ENCODE data around the gene TDRD5. TPM values are rescaled to one million over a fixed set of nuclear protein-coding genes. Genes with fewer than 3 reads are reported as not detected.

Gene TDRD5, protein sequence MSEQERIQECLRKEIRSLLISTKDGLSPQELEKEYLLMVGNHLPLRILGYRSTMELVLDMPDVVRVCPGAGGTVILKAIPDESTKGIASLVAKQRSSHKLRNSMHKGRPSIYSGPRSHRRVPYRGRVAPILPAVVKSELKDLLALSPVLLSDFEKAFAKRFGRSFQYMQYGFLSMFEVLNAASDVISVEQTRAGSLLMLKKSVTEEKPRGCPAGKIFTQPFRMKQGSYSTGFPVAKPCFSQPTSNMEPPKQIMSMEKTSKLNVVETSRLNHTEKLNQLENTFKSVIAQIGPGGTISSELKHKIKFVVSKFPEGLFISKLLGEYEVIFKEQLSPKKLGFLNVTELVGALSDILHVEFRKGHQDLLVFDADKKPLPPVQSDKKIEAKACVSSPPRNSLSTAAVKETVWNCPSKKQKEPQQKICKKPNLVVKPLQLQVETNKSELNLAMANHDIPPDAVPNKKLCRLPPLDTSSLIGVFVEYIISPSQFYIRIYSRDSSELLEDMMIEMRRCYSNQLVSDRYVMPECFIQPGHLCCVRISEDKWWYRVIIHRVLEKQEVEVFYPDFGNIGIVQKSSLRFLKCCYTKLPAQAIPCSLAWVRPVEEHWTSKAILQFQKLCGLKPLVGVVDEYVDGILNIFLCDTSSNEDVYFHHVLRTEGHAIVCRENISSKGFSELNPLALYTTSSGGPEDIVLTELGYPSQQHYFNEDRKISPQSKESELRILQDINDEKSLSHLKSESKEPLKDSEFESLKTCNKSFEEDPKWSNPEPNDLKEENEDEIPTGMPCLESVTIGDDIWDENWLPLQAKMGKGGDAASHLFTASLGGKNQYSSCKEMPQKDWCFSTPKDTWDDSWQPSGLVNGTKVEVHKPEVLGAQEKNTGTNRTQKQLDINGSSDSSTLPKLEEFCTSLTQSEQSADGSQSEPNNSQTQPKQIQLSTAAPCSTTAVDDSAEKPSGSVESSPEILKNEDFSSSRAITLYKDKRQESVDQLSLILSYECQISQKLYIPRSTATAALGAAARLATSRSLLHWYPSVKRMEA
- not detected for polyA plus RNA-seq (2013, experiment 1 of 2; ENCODE audit: insufficient read length)
- not detected for polyA plus RNA-seq (2013, experiment 2 of 2; ENCODE audit: insufficient read length)

DNA sequence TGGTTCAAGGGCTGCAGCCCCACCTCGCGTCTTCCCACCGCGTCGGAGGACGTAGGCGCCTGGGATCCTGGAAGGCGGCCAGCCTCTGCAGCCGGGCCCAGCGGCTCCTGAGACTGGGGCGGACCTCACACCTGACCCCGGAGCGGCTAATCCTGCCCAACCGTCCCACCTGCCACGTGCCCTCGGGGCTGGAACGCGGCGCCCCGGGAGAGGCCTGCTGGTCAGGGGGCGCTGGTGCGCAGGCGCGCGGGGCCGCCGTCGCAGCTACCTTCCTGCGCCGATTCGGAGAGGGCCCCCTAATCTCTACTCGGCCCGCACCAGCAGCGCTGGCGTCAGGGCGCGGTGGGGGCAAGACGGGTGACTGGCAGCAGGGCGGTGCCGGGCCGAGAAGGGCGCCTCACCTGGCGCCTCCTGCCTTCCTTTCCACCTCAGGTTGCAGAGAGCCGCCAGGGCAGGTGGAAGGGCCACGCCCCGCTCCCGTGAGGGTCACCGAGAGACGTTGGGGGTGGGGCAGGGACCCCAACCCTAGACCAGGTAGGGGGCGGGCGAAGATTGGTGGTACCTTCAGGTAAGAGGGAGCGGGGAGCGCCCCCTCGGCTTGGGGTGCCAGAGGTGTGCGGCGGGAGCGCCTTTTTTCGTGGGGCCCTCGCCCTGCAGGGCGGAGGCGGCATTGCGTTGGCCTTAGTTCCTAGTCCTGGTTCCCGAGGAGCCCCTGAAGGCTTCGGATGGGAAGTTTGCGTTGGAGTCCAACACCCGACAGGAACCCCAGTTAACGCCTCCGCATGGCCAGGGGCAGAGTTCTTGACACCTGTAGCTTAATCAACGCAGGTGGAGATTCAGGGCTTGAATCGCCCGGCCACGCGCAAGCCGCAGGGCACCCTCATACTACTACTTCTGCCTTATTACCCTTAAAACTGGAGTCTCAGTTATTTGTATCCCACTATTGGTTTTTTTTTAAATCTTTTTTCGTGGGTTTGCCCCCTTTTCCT, at the start of gene TDRD5:
TSS of gene TDRD5 (plus strand) at position 241 of the 989 bp plus-strand sequence. CDS start 784 bp downstream, outside the sequence.
- DNase-seq = no peak

DNA sequence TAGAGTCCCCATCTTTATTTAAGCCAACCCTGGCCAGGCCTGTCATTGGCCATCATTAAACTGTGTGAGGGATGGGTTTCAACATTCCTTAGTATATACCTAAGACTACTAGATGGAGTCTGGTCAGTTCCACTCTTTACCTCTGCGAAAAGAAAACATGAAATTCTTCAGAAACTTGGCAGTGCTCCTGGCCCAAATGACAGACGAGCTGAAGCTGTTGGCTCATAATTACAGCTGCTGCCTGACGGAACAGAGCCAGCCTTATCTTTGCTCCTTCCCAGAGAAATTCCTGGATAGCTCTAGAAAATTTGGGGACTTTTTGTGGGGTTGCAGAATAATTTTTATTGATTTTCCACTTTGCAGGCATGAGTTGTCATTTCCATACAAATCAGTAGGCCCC, 46.3 kb upstream of the TDRD5 start:
- no peak for DNase-seq

DNA sequence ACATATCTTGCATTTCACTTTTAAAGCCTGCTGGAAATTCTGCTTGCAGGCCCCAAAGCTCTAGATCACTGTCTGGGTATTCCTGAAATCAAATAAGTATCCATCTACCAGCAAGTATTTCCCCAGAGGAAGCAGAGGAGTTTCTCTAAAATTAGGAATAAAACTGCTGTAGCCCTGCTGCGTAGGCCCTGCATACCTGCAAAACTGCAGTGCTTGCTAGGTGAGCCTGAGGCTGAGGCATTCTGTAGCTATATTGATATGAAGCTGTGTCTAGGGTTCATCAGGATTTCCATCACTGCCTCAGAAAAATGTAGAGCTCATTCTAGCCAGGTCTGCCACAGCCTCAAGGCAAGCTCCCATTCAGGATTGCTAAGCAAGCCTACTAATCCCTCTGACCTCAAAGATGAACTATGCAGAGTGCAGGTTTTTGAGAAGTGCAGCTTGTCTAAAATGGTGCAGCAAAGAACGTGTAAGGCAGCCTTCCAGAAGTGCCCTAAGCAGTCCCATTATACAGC, 44.6 kb upstream of the TDRD5 start:
- DNase-seq = no peak

DNA sequence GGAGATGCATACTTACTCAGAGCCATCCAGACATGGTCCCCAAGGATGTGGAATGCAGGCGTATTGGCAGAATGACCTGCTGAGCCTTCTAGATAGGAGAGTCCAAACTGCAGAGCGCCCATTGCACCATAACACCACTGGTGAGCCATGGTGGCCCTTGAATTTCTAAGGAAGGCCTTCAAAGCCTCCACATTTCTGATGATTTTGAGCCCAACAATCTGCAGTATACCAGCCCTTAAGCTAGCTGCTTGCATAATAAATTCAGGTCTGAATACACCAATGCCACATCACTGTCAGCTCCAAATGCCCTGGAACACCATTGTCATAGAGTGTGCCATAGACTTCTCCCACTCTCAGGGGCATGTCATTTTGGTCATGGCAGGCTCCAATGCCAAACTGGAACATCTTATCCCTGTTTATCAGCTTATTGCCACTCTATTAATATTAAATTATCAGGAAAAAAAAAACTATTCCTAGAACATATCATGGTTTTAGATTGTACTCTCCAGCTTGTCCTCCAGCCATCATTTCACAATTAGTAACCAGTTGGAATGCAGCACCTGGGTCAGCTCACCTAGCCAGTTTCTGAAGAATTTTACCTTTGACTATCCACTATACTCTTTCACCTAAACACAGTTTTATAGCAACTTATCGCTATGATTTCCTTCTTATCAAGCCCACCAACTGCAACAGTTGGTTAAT, 42.8 kb upstream of the TDRD5 start:
- DNase-seq = no peak

DNA sequence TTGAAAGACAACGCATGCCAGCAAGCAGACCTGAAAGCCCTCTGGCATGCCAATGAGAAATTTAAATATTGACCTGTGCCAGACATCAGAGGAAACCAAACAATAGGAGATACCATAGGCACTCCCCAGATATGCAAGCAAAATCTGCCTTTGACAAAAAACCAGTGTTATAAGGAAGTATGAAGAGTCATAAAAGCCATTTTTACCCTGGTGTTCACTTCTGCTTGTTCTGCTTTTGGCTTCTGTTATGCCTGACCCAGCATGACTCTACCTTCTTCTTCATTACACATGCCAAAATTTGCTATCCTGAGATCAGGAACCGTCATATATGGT, 42.3 kb upstream of the TDRD5 start:
- DNase-seq = no peak

DNA sequence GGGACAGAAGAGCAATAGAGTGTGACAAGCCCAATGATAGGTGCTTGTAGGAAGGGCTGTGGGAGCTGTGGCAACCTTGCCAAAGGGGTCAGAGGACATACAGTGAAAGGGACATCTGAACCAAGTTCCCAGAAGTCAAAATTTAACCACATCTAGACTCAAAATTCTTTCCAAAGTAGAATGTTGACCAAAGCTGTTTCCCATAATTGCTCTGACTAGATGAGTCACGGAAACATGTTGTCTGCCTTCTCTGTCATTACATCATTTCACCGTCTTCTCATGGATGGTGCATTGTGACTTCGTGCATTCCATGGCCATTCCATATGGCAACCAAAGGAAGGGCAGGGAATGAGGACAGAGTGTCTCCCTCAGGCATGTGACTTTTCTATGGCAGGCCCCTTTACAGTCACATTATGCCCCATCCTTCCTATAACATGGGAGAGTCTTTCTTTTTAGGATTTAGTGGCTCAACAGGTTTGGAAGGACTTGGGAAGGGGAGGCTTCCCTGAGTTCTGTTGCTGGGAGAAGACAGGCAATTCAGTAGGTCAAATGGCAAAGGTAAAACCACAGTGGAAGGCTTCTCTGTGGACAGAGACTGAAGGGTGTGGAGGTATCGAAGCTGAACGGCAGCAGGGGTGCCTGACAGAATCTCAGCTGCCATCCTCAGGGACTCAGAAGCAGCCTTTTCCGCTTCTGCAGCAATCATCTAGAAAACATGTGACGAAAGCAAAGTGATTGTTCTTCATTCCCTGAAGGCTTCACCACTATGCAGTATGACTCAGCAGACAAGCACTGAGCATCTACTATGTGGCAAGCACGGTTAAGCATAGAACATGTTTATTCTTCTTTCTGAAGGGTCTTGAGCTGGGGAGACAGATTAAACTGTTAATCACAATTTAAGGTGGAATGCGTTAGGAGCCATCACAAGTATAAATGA, 40.6 kb upstream of the TDRD5 start:
- DNase-seq = peak; percentile 88

DNA sequence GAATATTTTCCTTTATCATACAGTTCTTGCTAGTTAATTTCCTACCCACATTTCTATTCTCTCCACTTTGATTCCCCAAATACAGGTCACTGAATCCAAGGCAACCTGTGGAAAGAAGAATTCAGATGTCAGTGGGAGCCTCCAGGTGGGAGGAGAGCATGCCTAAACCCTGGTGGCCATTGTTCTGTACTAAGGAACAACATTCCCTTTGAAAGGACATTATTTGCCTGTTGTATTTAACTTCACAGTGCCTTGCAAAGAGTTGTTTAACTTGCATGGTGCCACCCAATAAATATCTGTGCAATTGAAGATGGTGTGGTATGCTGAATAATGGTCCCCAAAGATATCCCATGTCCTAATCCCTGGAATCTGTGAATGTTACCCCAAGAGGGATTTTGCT, 37.2 kb upstream of the TDRD5 start:
- DNase-seq = no peak

DNA sequence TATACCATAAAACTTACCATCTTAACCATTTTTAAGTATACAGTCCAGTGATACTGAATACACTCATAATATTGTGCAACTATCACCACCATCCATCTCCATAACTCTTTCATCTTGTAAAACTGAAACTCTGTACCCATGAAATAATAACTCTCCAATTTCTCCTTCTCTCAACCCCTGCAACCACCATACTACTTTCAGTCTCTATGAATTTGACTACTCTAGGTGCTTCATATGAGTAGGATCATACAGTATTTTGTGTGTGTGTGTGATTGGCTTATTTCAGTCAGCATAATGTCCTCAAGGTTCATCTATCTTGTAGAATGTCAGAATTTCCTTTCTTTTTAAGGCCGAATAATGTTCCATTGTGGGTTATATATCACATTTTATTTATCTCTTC, 33.6 kb upstream of the TDRD5 start:
- DNase-seq = no peak

DNA sequence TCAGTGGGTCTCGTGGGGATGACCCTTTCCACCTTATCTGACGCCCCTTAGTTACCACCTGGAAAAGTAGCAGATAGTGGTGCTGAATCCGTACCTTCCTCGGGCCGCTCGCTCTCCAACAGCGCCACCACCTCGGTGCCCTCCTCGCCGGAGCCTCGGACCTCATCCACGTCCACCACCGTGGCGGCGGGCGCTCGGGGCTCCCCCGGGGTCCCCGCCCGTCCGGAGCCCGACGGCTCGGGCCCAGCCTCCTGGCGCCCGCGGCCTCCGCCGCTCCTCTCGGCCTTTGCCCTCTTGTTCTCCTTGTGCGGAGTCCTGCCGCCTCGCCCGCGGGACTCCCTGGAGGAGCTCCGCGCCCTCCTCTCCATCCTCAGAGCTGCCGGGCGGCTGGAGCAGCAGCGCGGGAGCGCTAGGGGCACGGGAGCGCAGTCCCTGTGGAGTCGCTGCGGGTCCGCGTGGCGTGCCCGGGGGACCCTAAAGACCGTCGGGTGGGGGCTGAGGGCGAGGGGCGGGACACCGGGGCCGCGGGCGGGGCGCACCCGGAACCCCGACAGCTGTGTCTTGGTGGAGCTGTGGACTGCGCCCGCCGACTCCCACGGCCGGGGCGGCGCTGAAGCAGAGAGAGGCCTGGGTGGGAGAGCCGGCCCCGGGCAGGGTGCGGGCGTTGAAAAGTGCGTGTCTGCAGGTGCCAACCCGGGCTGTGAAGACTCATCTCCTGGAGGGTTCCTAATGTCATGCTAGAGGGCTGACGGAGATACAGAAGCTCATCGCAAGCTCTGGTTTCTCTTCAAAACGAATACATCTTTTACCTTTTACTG, 15.9 kb upstream of the TDRD5 start, which contains the start of gene NPHS2:
TSS of gene NPHS2 (minus strand) at position 452 of the 818 bp plus-strand sequence. CDS start at position 368, 84 bp downstream.
- DNase-seq = no peak

DNA sequence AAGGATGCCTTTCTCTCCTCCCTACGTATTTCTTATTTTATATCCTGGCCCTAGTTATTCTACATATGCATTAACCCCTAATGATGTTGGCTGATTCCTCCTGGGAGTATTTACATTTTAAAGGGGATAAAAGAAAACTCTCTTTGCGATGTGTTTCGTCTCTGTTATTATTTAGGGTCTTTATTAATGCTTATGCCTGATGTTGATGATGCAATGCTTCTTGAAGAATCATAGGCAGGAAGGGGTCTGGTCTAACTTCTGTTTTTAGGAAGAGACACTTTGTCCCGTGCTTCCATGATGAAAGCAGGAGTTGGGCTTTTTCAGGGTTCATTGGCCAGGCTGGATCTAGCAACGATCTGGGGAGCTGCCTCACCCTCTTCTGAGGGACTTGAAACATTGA, 15.1 kb upstream of the TDRD5 start:
- no peak for DNase-seq

DNA sequence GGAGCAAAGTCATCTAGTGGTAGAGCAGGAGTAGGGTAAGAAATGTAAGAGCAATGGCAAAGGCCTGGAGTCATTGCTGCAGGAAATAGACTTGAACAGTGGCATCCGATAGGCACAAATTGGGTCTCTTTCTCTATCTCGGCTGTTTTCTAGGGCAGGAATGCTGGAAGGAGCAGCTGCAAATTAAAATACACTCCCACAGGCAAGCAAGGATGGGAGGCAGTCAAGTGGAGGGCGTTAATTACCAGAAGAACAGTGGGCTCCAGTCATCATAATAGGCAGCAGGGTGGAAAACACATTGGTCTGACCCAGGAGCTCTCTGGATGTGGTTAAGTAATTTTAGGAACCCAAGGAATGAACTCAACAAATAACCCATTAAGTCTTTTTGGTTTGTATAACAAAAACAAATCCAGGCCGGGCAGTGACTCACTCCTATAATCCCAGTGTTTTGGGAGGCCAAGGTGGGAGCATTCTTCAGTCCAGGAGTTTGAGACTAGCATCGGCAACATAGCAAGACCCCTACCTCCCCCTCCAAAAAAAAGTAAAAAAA, 7.8 kb upstream of the TDRD5 start:
- no peak for DNase-seq

DNA sequence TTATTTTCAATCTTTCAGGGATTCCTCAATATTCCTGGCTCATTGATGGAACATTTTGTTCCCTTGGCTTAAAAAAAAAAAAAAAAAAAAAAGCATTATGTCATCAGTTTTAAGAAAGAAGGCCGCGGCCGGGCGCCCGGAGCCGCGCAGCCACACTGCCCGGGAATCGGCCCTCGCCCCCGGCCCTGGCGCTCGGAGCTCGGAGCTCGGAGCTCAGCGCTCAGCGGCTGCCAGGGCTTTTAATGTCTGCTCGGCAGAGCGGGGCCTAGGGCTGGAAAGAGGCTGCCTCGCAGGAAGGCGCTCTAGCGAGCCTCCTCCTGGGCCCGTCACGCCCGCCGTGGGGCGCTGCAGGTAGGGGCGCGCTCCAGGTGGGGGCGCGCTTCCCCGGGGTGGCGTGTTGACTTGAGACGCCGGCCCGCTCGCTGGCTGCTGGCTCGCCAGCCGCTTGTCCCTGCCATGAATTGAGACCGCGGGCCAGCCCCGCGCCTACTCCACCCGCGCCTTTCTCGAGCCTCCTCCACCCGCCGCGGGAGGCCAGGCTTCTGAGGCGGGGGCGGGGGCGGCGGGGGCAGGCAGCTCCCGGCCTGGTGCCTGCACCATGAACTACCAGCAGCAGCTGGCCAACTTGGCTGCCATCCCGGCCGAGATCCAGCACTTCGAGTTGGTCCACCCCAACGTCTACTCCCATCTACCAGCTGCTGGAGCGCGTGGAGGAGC, 5.4 kb upstream of the TDRD5 start:
- DNase-seq = peak; percentile 35

DNA sequence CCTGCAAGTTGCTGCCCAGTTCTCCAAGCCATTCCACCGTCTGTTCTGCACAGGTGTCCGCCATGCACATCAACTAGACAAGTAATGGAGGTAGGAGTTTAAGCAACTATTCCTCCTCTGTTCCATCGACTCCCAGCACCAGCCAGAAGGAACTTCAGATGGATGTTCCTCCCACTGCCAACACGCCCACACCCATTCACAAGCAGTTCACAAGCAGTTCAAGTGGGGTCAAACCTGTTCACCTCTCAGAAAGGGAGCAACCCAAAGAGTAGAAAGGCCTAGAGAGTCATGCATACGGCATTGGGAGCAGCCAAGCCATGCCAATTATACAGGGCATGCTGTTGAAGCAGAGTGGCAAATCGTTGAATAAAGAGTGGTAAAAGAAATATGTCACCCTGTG, 4.3 kb upstream of the TDRD5 start:
- DNase-seq = no peak

DNA sequence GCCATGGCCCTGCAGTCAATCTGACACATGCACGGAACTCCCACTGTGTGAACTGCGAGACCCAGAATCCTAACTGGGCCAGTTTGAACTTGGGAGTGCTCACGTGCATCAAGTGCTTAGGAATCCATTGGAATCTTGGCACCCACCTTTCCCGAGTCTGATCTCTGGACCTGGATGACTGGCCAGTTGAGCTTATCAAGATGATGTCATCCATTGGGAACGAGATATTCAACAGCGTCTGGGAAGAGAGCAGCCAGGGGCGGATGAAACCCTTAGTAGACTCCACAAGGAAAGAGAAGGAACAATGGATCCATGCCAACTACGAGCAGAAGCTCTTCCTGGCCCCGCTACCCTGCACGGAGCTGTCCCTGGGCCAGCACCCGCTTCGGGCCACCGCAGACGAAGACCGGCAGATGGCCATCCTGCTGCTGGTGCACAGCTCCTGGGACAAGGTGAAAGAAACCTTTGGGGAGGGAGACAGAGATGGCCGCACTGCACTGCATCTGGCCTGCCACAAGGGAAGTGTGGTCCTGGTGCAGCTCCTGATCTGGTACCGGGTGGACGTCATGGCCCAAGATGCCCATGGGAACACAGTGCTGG, 3.1 kb upstream of the TDRD5 start:
- no peak for DNase-seq

DNA sequence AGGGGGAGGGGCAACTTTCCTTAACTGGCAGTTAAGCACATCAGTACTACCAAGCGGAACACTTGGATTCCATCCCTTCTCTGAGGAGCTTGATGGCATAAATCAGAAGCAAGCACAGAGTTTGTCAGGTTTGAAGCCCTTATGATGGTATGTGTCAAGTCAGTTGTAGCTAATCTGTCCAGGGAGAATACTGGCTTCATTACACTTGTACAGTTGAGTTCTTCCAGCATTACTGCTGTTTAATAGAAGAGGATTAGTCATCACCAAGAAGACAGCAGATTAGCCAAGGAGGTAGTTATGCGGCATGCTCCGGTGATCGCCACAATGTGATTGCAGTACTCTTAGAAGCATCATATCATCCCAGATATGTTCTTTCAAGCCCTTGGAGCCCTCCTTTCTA, 2.1 kb upstream of the TDRD5 start:
- DNase-seq = no peak

DNA sequence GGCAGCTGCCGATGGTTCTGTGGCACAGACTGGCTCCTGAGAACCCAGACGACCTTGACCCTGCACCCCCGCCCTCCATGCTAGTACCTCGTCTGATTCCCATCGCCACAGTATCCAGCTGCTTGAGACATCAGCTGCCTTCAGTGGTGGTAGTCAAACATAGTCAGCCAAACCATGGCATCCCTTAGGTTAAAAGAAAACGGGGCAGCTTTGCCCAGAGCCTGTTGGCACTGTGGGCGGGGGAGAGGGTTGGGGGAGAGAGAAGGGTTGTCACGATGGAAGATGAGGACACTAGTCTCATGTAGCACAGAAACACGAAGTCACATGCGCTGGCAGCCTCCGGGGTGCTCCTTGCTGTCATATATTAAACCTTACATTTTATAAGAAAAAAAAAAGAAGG, 961 bp upstream of the TDRD5 start:
- DNase-seq = no peak

DNA sequence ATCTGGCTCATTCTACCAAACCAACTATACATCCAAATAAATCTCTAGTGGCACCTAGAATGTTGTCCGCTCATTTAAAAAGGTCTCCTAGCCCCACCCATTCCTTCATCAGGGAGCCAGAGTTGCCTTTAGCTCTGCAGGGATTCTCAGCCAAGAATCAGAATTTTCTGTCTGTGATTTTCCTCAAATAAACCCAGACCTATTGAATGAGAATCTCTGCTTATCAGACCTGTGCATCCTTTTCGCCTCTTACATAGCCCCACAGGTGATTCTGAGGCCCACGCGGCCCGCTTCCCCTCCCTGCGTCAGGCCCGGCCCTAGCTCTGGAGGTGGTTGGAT, 410 bp upstream of the TDRD5 start:
- DNase-seq = no peak

DNA sequence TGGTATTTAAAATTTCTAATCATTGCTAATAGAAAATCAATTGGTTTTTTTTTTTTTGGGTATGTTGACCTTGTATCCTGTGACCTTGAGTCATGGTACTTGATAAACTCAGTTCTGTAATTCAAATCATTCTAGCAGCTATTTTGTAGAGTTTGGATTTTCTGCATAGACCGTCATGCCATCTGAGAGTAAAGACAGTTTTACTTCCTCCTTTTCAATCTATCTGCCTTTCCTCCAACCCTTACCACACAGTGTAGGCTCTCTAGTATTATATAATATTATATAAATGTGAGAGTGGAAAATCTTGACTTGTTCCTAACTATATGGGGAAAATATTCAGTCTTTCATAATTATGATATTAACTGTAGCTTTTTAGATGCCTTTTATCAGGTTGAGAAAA, 7.0 kb downstream of the TDRD5 start:
- no peak for DNase-seq

All from fibroblast of skin of scalp (primary cell).